Hindlimb muscle (tissue), 1 donor: Measurements from ENCODE around the gene ANKRD26. TPM values are rescaled to one million over a fixed set of nuclear protein-coding genes. Genes with fewer than 3 reads are reported as not detected.
"Not testable (repeated sequence)": the region's sequence is repeated elsewhere in the genome, so short reads cannot be mapped to it uniquely, and the experiment has no call there.

Experiments
- DNase-seq: peaks from one replicate; pipeline ENCODE4 v3.0.0-alpha.2; 2013
- polyA plus RNA-seq: library from polyadenylated mRNA; unstranded; fragments of 120-200 nt; gene quantifications from one replicate; pipeline ENCODE4 v1.2.1, GENCODE V29; 2013; ENCODE audit not compliant: insufficient read length

The ANKRD26 gene
- polyA plus RNA-seq = 12.3 TPM

GRCh38 chr10:27099916-27100812 lies at the start of gene ANKRD26:
ANKRD26 (minus strand) TSS chr10:27100494; CDS start chr10:27100326, 168 bp downstream.
- DNase-seq = peak; percentile 98

- DNase-seq = no peak
These were observed 47.4 kb upstream of the ANKRD26 start for GRCh38 chr10:27147701-27148100.

- no peak for DNase-seq
These were observed 45.6 kb upstream of the ANKRD26 start for GRCh38 chr10:27145937-27146336.

- no peak for DNase-seq
These were observed 43.4 kb upstream of the ANKRD26 start for GRCh38 chr10:27143686-27144085.

GRCh38 chr10:27138277-27138676 lies 38.0 kb upstream of the ANKRD26 start:
- no peak for DNase-seq

GRCh38 chr10:27134371-27134770 lies 34.1 kb upstream of the ANKRD26 start:
- DNase-seq = no peak

- DNase-seq = no peak
These were observed 7.9 kb upstream of the ANKRD26 start for GRCh38 chr10:27108165-27108564.

GRCh38 chr10:27104919-27105318 lies 4.6 kb upstream of the ANKRD26 start:
- DNase-seq = no peak

- no peak for DNase-seq
These were observed 586 bp upstream of the ANKRD26 start for GRCh38 chr10:27100813-27101347.

GRCh38 chr10:27099448-27099847 lies 846 bp downstream of the ANKRD26 start:
- DNase-seq = no peak

- DNase-seq = no peak
These were observed 11.9 kb downstream of the ANKRD26 start for GRCh38 chr10:27088119-27089044.

GRCh38 chr10:27072436-27073114 lies 27.7 kb downstream of the ANKRD26 start:
- DNase-seq = no peak

GRCh38 chr10:27068217-27068891 lies 31.9 kb downstream of the ANKRD26 start:
- DNase-seq = no peak

- no peak for DNase-seq
These were observed 35.2 kb downstream of the ANKRD26 start for GRCh38 chr10:27065084-27065483.

GRCh38 chr10:27052656-27053055 lies 47.6 kb downstream of the ANKRD26 start:
- no peak for DNase-seq

GRCh38 chr10:27045247-27045646 lies 55.0 kb downstream of the ANKRD26 start:
- DNase-seq = not testable (repeated sequence)

- no peak for DNase-seq
These were observed 59.1 kb downstream of the ANKRD26 start for GRCh38 chr10:27041196-27041595.

- DNase-seq = no peak
These were observed 62.1 kb downstream of the ANKRD26 start for GRCh38 chr10:27038168-27038567.

GRCh38 chr10:27035163-27035562 lies 65.1 kb downstream of the ANKRD26 start:
- DNase-seq = no peak

GRCh38 chr10:27030060-27030459 lies 70.2 kb downstream of the ANKRD26 start:
- DNase-seq = no peak

- no peak for DNase-seq
These were observed 78.2 kb downstream of the ANKRD26 start for GRCh38 chr10:27022048-27022447.

GRCh38 chr10:27020243-27020642 lies 80.1 kb downstream of the ANKRD26 start:
- no peak for DNase-seq
